Panc1 (cell line): ENCODE data around the gene CUEDC1. TPM values are rescaled to one million over a fixed set of nuclear protein-coding genes. Genes with fewer than 3 reads are reported as not detected.

Source experiments
- ATAC-seq: fragments of 200-7000 bp; cut with Tn5 transposase; 2 replicates; pipeline ENCODE4 v1.9.1; 2020; ENCODE audit warnings: mild to moderate bottlenecking, moderate library complexity
- BruUV-seq: library from RNA; stranded (reverse); fragments of 400-500 nt; replicated peaks from 2 replicates; lab custom pipeline; 2021; lab: Mats Ljungman, UMichigan
- CTCF ChIA-PET: fragments of 300-600 bp; sonication (Branson Sonifier 250); formaldehyde crosslinking; loops from one replicate; lab custom pipeline; 2022; ENCODE audit warnings: antibody characterized with exemption; lab: Charles Lee
- POLR2A ChIA-PET: fragments of 300-600 bp; sonication (Branson Sonifier 250); formaldehyde crosslinking; loops from one replicate; lab custom pipeline; 2022; ENCODE audit warnings: antibody characterized with exemption; lab: Charles Lee
- DNase-seq: peaks from one replicate; pipeline ENCODE4 v3.0.0-alpha.2; 2010; ENCODE audit warnings: low read depth, low spot score
- H3K27ac ChIP-seq: 2 replicates; pipeline ENCODE4 v1.5.1; 2011; ENCODE audit warnings: mild to moderate bottlenecking, low read length, inconsistent platforms
- H3K27me3 ChIP-seq: fragments of 200-500 bp; sonication (Bioruptor generic); 2 replicates; pipeline ENCODE4 v1.6.0; 2014; ENCODE audit warnings: low read length, inconsistent platforms; ENCODE audit not compliant: control insufficient read depth, insufficient read depth
- H3K36me3 ChIP-seq: fragments of 200-500 bp; sonication (Bioruptor generic); 2 replicates; pipeline ENCODE4 v1.5.1; 2014; ENCODE audit warnings: inconsistent platforms, mild to moderate bottlenecking, low read length, moderate library complexity; ENCODE audit not compliant: control insufficient read depth, insufficient read depth
- H3K4me1 ChIP-seq: 2 replicates; pipeline ENCODE4 v1.5.1; 2011; ENCODE audit warnings: inconsistent platforms, mild to moderate bottlenecking, low read length, moderate library complexity; ENCODE audit not compliant: control insufficient read depth, insufficient read depth
- H3K4me3 ChIP-seq, 2 experiments: 2 replicates each; pipeline ENCODE4 v1.5.1; 2011 to 2012; ENCODE audit warnings: low read depth in 2 of 2, low read length in 2 of 2, mild to moderate bottlenecking in 2 of 2, inconsistent platforms in 1 of 2, moderate library complexity in 1 of 2
- H3K9me3 ChIP-seq: fragments of 200-500 bp; sonication (Bioruptor generic); 2 replicates; pipeline ENCODE4 v1.5.1; 2014; ENCODE audit warnings: low read depth, mild to moderate bottlenecking, inconsistent platforms, low read length, moderate library complexity; ENCODE audit not compliant: control insufficient read depth, insufficient read depth
- POLR2AphosphoS5 ChIP-seq: IDR thresholded peaks from 2 replicates; pipeline ENCODE4 v1.6.1; 2012; ENCODE audit warnings: mild to moderate bottlenecking, low read depth, low read length, moderate library complexity
- SIN3A ChIP-seq: IDR thresholded peaks from 2 replicates; pipeline ENCODE4 v1.6.1; 2012; ENCODE audit warnings: low read depth, mild to moderate bottlenecking, low read length, moderate library complexity, borderline replicate concordance; ENCODE audit not compliant: insufficient read depth
- TCF7L2 ChIP-seq: IDR thresholded peaks from 2 replicates; pipeline ENCODE4 v1.6.1; 2011; ENCODE audit warnings: mild to moderate bottlenecking, low read depth, low read length, inconsistent platforms
- in situ Hi-C: cut with HindIII; loops from 2 replicates; pipeline ENCODE4 v1.10.0; 2016; ENCODE audit warnings: low sequenced_read_pairs, low pct_unique_long_range_greater_than_20kb
- intact Hi-C: fragments of 100-400 bp; cut with micrococcal nuclease; formaldehyde crosslinking; loops from one replicate; pipeline ENCODE4 v1.10.0; 2022; ENCODE audit not compliant: unreplicated experiment
- total RNA-seq: library from RNA; stranded (reverse); gene quantifications from one replicate; pipeline ENCODE4 v1.2.1, GENCODE V29; 2021; ENCODE audit not compliant: unreplicated experiment
- TF ChIP-seq, protein P1 (sequence below), 2 experiments: IDR thresholded peaks; 2 replicates each; pipeline ENCODE4 v1.6.1; 2011 to 2012; ENCODE audit warnings: low read depth in 2 of 2, control low read depth in 1 of 2, low read length in 1 of 2, mild to moderate bottlenecking in 1 of 2, moderate library complexity in 1 of 2; ENCODE audit not compliant: insufficient read depth in 1 of 2
- TF ChIP-seq, protein P2 (sequence below): fragments of 450-650 bp; IDR thresholded peaks from 2 replicates; pipeline ENCODE4 v1.5.1; 2017; ENCODE audit warnings: mild to moderate bottlenecking

The CUEDC1 gene
- total RNA-seq, 1 experiment from 2014 or later, result 103 TPM

DNA sequence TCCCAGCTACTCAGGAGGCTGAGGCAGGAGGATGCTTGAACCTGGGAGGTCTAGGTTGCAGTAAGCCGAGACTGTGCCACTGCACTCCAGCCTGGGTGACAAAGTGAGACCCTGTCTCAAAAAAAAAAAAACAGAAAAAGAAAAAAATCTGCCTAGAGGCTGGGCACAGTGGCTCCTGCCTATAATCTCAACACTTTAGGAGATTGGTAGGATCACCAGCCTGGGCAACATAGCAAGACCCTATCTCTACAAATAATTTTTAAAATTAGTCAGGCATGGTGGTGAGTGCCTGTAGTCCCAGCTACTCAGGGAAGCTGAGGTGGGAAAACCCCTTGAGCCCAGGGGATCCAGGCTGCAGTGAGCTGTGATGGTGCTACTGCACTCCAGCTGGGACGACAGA, 17.7 kb downstream of the CUEDC1 start:
- DNase-seq (no peak), ATAC-seq (no peak)
- no peaks in the 10 kb centered on the region for H3K27me3 ChIP-seq
- H3K4me3 ChIP-seq, result no peak overlapping the region
- in situ Hi-C loops (no loop called here), intact Hi-C loops (no loop called here)
- ChIA-PET CTCF (no interaction called here), POLR2A (no interaction called here)
- BruUV-seq, result no TSS peak
- H3K9me3 ChIP-seq, result no peaks in the 10 kb centered on the region
- H3K27ac ChIP-seq, result peak overlapping the region; percentile 76
- H3K36me3 ChIP-seq, result no peaks in the 10 kb centered on the region
- TF ChIP-seq, protein P1, sequence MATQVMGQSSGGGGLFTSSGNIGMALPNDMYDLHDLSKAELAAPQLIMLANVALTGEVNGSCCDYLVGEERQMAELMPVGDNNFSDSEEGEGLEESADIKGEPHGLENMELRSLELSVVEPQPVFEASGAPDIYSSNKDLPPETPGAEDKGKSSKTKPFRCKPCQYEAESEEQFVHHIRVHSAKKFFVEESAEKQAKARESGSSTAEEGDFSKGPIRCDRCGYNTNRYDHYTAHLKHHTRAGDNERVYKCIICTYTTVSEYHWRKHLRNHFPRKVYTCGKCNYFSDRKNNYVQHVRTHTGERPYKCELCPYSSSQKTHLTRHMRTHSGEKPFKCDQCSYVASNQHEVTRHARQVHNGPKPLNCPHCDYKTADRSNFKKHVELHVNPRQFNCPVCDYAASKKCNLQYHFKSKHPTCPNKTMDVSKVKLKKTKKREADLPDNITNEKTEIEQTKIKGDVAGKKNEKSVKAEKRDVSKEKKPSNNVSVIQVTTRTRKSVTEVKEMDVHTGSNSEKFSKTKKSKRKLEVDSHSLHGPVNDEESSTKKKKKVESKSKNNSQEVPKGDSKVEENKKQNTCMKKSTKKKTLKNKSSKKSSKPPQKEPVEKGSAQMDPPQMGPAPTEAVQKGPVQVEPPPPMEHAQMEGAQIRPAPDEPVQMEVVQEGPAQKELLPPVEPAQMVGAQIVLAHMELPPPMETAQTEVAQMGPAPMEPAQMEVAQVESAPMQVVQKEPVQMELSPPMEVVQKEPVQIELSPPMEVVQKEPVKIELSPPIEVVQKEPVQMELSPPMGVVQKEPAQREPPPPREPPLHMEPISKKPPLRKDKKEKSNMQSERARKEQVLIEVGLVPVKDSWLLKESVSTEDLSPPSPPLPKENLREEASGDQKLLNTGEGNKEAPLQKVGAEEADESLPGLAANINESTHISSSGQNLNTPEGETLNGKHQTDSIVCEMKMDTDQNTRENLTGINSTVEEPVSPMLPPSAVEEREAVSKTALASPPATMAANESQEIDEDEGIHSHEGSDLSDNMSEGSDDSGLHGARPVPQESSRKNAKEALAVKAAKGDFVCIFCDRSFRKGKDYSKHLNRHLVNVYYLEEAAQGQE (IDR thresholded peaks at IDR 0.05; ENCODE audit: insufficient read depth in 1 of 2, low read depth in 2 of 2, low read length in 1 of 2), result no peak
- TF ChIP-seq, protein P2, sequence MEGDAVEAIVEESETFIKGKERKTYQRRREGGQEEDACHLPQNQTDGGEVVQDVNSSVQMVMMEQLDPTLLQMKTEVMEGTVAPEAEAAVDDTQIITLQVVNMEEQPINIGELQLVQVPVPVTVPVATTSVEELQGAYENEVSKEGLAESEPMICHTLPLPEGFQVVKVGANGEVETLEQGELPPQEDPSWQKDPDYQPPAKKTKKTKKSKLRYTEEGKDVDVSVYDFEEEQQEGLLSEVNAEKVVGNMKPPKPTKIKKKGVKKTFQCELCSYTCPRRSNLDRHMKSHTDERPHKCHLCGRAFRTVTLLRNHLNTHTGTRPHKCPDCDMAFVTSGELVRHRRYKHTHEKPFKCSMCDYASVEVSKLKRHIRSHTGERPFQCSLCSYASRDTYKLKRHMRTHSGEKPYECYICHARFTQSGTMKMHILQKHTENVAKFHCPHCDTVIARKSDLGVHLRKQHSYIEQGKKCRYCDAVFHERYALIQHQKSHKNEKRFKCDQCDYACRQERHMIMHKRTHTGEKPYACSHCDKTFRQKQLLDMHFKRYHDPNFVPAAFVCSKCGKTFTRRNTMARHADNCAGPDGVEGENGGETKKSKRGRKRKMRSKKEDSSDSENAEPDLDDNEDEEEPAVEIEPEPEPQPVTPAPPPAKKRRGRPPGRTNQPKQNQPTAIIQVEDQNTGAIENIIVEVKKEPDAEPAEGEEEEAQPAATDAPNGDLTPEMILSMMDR, result no peak
- TF ChIP-seq TCF7L2, result no peak
- no peak for TF ChIP-seq SIN3A
- no peak for TF ChIP-seq POLR2AphosphoS5
- peaks cover 76% of the 10 kb centered on the region for H3K4me1 ChIP-seq

DNA sequence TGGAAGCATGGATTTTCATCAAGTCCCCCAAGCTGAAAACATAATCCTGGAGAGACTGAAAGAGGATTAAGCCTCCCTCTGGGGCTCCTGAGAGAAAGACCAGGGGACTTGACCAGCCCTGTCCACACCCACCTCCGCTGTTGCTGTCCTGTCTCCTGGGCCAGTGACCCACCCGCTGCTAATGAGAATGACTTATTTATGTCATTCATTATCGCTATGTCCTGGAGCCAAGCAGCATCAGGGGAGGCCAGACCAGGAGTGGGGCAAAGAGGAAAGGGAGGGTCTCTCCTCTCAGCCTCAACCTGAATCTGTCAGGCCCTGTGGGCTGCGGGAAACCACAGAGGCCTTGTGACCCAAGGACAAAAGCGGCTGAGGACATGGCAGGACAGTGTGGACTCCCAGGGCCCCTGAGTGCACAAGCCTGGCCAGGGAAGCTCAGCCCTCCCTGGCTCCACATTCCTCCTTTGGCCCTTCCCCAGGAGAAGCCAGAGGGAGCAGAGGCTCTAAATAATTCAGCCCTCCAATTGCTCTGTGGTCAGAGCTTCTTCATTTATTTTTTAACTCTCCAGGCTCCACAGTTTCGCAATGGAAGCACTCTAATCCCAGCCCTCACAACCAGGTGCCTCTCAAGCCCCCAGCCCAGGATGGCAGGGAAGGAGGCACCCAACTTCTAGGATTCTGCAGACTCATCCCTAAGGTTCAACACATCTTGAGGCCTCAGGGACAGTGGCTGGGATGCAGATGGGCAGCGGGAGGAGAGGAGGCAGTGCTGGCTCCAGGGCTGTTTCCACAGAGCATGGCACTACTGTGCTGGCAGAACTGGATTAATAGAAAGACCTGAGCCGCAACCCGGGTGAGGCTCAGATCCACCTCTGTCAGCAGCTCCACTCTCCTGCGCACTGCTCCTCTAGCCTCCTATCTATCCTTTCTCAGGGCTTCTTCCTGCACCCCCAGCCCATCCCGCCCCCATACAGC, 19.1 kb downstream of the CUEDC1 start:
- H3K27me3 ChIP-seq, result no peaks in the 10 kb centered on the region
- POLR2A ChIA-PET, result interaction anchor here (0.5 to 1.1 kb wide), 3 partner anchors 13 to 892 kb away, joined by 3 read pairs; no protein-coding TSS in a partner anchor
- in situ Hi-C loops, result no loop called here
- no peaks in the 10 kb centered on the region for H3K9me3 ChIP-seq
- no peak for DNase-seq
- intact Hi-C loops, result no loop called here
- TF ChIP-seq, protein P1 (IDR thresholded peaks at IDR 0.05; ENCODE audit: insufficient read depth in 1 of 2, low read depth in 2 of 2, low read length in 1 of 2), result no peak
- TF ChIP-seq POLR2AphosphoS5 (no peak), SIN3A (no peak), TCF7L2 (no peak)
- TF ChIP-seq, protein P2, result no peak
- 0 out of 4 replicates have a peak overlapping the region, but pooled peaks of 1 of the 2 experiments have one; percentile 2 for H3K4me3 ChIP-seq
- no TSS peak for BruUV-seq
- H3K4me1 ChIP-seq, result peaks cover 71% of the 10 kb centered on the region
- H3K36me3 ChIP-seq, result no peaks in the 10 kb centered on the region
- H3K27ac ChIP-seq, result peak overlapping the region; percentile 90
- ATAC-seq, result peak; percentile 51
- CTCF ChIA-PET, result interaction anchor here (0.6 to 0.7 kb wide), 2 partner anchors 12 to 16 kb away, joined by 3 to 4 read pairs; no protein-coding TSS in a partner anchor
